T-helper 1 cell treated with Interleukin-12 subunit alpha and Interleukin-12 subunit beta and Interleukin-4 antibody, amounts not matched to agents 30 μg/mL and 1 μg/mL, for 36 hours (primary cell): ENCODE measurements around the gene CEP57L1.

Source experiments
- H3K27ac Mint-ChIP-seq: one replicate; pipeline ENCODE4 v1.8.0; 2021; ENCODE audit warnings: mild to moderate bottlenecking, mixed read lengths
- H3K27me3 Mint-ChIP-seq: one replicate; pipeline ENCODE4 v1.8.0; 2021; ENCODE audit warnings: low read depth, mixed read lengths
- H3K36me3 Mint-ChIP-seq: one replicate; pipeline ENCODE4 v1.8.0; 2021; ENCODE audit warnings: low read depth, mixed read lengths
- H3K4me1 Mint-ChIP-seq: one replicate; pipeline ENCODE4 v1.8.0; 2021; ENCODE audit warnings: low read depth, mixed read lengths
- H3K4me3 Mint-ChIP-seq: one replicate; pipeline ENCODE4 v1.8.0; 2021; ENCODE audit warnings: mild to moderate bottlenecking, moderate library complexity, mixed read lengths
- H3K9me3 Mint-ChIP-seq: one replicate; pipeline ENCODE4 v1.8.0; 2021; ENCODE audit warnings: mixed read lengths

CEP57L1 gene

GRCh38 chr6:109164331-109164730, 69.0 kb downstream of the CEP57L1 start:
- Mint-ChIP-seq H3K27ac (no peak overlapping the region), H3K9me3 (no peaks in the 10 kb centered on the region), H3K36me3 (peaks cover 7% of the 10 kb centered on the region), H3K4me3 (no peak overlapping the region), H3K4me1 (no peaks in the 10 kb centered on the region), H3K27me3 (no peaks in the 10 kb centered on the region)

DNA sequence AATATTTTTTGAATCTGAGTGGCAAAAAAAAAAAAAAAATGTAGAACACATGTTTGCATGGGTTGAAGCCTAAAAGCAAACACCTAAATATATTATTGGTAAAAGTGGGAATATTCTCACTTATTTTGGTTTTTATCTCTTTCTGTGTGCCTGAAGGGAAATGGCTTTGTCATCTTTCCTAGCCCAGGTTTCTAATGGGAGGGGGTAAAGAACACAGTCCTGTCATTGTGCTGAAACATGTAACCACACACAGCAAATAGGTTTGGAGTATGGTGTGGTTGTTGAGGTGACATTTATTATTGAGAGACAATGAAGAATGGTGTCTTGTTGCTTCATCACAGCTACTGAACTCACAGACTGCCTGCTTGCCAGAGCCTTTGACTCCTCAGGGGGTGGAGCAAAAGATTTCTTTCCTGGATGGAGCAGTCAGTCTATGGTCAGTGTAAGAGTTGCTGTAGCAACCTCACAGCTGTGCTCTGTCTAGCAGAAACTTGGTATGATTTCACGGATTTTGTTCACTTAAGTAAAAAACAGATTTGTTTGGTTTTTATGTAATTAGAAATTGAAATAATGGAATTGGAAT, 70.2 kb downstream of the CEP57L1 start:
- H3K36me3 Mint-ChIP-seq = peaks cover 7% of the 10 kb centered on the region
- no peak overlapping the region for H3K27ac Mint-ChIP-seq
- H3K4me1 Mint-ChIP-seq = no peaks in the 10 kb centered on the region
- no peaks in the 10 kb centered on the region for H3K9me3 Mint-ChIP-seq
- H3K4me3 Mint-ChIP-seq = no peak overlapping the region
- H3K27me3 Mint-ChIP-seq = no peaks in the 10 kb centered on the region

GRCh38 chr6:109166673-109167072, 71.4 kb downstream of the CEP57L1 start:
- Mint-ChIP-seq H3K9me3 (no peaks in the 10 kb centered on the region), H3K27ac (no peak overlapping the region), H3K36me3 (peaks cover 2% of the 10 kb centered on the region), H3K4me1 (no peaks in the 10 kb centered on the region), H3K27me3 (no peaks in the 10 kb centered on the region), H3K4me3 (no peak overlapping the region)

- H3K36me3 Mint-ChIP-seq = peaks cover 2% of the 10 kb centered on the region
- H3K4me1 Mint-ChIP-seq = no peaks in the 10 kb centered on the region
- no peak overlapping the region for H3K4me3 Mint-ChIP-seq
- H3K9me3 Mint-ChIP-seq = no peaks in the 10 kb centered on the region
- H3K27ac Mint-ChIP-seq = no peak overlapping the region
- no peaks in the 10 kb centered on the region for H3K27me3 Mint-ChIP-seq
Measured at GRCh38 chr6:109167562-109167961, 72.3 kb downstream of the CEP57L1 start.

- peaks cover 9% of the 10 kb centered on the region for H3K27me3 Mint-ChIP-seq
Measured at GRCh38 chr6:109170333-109170732, 75.0 kb downstream of the CEP57L1 start.

DNA sequence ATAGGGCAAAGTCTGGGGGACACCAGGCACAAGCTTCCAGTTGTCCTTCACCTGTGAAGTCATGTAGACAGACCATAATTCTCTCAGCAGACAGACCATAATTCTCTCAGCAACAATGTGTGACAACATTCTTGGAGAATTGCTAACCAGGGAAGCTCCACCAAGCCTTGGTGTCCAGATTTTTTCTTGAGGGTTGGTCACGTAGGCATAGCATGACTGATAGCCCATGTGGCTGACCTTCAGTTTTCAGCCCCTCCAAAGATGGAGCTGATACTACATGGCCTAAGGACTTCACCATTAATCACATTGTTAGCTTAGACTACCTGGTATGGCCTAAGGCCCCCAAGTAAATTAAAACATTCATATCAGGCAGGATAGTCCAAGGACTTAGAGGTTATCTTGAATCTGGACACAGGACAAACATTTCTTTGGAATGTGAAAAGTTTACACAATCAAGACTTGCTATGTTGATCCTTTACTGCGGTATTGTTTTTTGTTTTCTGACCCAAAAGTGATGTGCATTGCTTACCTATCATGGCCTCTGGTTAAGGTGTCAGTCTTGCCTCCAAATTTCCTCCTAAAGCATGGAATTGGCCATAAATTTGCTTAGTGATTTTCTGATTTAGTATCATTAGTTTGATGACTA, 76.9 kb downstream of the CEP57L1 start:
- H3K4me3 Mint-ChIP-seq = no peak overlapping the region
- H3K36me3 Mint-ChIP-seq = no peaks in the 10 kb centered on the region
- H3K27me3 Mint-ChIP-seq = peaks cover 20% of the 10 kb centered on the region
- no peaks in the 10 kb centered on the region for H3K4me1 Mint-ChIP-seq
- H3K9me3 Mint-ChIP-seq = no peaks in the 10 kb centered on the region
- H3K27ac Mint-ChIP-seq = no peak overlapping the region

More at GRCh38 chr6:109170333-109170732, 75.0 kb downstream of the CEP57L1 start:
- Mint-ChIP-seq H3K27ac (no peak overlapping the region), H3K4me1 (no peaks in the 10 kb centered on the region), H3K4me3 (no peak overlapping the region), H3K36me3 (no peaks in the 10 kb centered on the region), H3K9me3 (no peaks in the 10 kb centered on the region)

DNA sequence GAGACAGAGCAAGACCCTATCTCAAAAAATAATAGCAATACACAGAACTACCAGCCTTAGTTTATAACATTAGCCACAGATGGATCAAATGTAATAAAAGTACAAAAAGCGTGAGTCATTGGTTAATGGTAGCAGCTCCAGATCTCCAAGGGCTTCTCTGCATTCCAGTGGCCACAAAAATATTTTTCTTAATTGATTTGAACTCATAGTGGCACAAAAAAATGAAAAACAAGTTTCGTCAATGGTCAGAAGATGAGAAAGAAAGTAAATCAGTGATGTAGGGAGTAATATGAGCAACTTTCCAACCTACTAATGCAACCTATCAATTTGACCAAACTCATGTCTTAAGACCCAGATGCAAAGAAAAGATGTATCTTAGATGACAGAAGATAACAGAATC, 79.6 kb downstream of the CEP57L1 start:
- H3K27ac Mint-ChIP-seq = no peak overlapping the region
- no peak overlapping the region for H3K4me3 Mint-ChIP-seq
- no peaks in the 10 kb centered on the region for H3K4me1 Mint-ChIP-seq
- no peaks in the 10 kb centered on the region for H3K9me3 Mint-ChIP-seq
- no peaks in the 10 kb centered on the region for H3K36me3 Mint-ChIP-seq
- H3K27me3 Mint-ChIP-seq = peaks cover 23% of the 10 kb centered on the region

DNA sequence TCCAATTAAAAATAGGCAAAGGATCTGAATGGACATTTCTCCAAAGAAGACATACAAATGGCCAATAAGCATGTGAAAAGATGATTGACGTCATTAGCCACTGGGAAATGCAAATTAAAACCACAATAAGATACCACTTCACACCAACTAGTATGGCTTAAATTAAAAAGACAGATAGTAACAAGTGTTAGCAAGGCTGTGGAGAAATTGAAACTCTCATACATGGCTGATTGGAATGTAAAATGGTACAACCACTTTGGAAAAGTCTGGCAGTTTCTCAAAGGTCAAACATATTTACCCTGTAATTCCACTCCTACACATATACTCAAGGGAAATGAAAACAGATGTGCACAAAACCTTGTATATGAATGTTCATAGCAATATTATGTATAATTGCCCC, 83.6 kb downstream of the CEP57L1 start:
- Mint-ChIP-seq H3K4me3 (no peak overlapping the region), H3K27me3 (peaks cover 47% of the 10 kb centered on the region), H3K27ac (no peak overlapping the region), H3K9me3 (no peaks in the 10 kb centered on the region), H3K36me3 (no peaks in the 10 kb centered on the region), H3K4me1 (no peaks in the 10 kb centered on the region)

GRCh38 chr6:109179507-109179906, 84.2 kb downstream of the CEP57L1 start:
- Mint-ChIP-seq H3K27me3 (peaks cover 49% of the 10 kb centered on the region), H3K9me3 (no peaks in the 10 kb centered on the region), H3K4me3 (no peak overlapping the region), H3K36me3 (no peaks in the 10 kb centered on the region), H3K27ac (no peak overlapping the region), H3K4me1 (no peaks in the 10 kb centered on the region)

- Mint-ChIP-seq H3K4me1 (no peaks in the 10 kb centered on the region), H3K27ac (no peak overlapping the region), H3K36me3 (no peaks in the 10 kb centered on the region), H3K9me3 (no peaks in the 10 kb centered on the region), H3K27me3 (peaks cover 60% of the 10 kb centered on the region), H3K4me3 (no peak overlapping the region)
Measured at GRCh38 chr6:109182578-109182977, 87.3 kb downstream of the CEP57L1 start.

DNA sequence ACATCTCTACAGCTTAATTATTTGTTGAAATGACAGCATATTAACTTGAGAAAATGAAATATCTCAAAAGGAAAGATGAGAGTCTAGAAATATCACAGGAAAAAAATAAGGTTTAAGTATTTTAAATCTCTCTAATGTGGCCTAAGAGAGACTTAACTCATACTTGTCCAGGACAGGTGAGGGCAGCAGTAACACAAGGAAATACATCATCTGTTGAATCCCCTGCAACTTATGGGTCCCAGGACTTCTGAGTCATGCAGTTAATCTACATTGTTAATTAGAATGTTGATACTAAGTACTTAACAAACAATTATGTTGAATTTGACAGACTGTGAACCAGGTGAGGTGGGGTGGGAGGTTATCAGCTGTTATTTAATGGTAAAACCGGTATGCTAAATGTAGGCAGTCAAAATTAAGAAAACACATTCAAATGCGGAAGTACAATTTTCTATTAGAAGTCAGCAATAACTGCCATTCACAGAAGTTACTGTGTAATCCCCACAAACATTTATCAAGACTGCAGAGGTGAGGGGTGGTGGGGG, 87.9 kb downstream of the CEP57L1 start:
- H3K27me3 Mint-ChIP-seq = peaks cover 60% of the 10 kb centered on the region
- H3K27ac Mint-ChIP-seq = no peak overlapping the region
- H3K9me3 Mint-ChIP-seq = no peaks in the 10 kb centered on the region
- no peaks in the 10 kb centered on the region for H3K4me1 Mint-ChIP-seq
- no peaks in the 10 kb centered on the region for H3K36me3 Mint-ChIP-seq
- no peak overlapping the region for H3K4me3 Mint-ChIP-seq

DNA sequence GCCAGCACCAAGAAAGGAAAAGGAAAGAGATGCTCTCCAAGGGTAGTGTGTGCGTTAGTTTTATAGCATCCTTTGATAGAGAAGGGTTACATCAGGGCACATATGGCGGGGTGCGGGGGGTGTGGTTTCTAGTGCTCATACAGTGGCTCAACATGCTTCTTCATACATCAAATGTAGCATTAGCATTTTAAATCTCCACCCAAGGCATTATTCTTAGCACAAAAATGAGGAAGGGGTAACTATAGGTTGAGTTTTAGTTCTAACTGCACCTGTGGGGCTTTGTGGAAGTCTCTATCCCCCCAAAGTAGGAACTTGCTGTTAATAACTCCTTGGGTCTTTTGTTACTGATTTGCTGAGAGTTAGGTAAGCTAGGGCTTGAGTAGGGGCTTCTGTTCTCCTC, 89.3 kb downstream of the CEP57L1 start:
- Mint-ChIP-seq H3K27me3 (peaks cover 60% of the 10 kb centered on the region), H3K27ac (no peak overlapping the region), H3K36me3 (no peaks in the 10 kb centered on the region), H3K4me1 (no peaks in the 10 kb centered on the region), H3K4me3 (no peak overlapping the region), H3K9me3 (no peaks in the 10 kb centered on the region)

GRCh38 chr6:109186012-109186411, 90.7 kb downstream of the CEP57L1 start:
- H3K4me3 Mint-ChIP-seq = no peak overlapping the region
- peaks cover 4% of the 10 kb centered on the region for H3K36me3 Mint-ChIP-seq
- H3K27me3 Mint-ChIP-seq = peaks cover 52% of the 10 kb centered on the region
- peaks cover 6% of the 10 kb centered on the region for H3K9me3 Mint-ChIP-seq
- no peaks in the 10 kb centered on the region for H3K4me1 Mint-ChIP-seq
- H3K27ac Mint-ChIP-seq = no peak overlapping the region

DNA sequence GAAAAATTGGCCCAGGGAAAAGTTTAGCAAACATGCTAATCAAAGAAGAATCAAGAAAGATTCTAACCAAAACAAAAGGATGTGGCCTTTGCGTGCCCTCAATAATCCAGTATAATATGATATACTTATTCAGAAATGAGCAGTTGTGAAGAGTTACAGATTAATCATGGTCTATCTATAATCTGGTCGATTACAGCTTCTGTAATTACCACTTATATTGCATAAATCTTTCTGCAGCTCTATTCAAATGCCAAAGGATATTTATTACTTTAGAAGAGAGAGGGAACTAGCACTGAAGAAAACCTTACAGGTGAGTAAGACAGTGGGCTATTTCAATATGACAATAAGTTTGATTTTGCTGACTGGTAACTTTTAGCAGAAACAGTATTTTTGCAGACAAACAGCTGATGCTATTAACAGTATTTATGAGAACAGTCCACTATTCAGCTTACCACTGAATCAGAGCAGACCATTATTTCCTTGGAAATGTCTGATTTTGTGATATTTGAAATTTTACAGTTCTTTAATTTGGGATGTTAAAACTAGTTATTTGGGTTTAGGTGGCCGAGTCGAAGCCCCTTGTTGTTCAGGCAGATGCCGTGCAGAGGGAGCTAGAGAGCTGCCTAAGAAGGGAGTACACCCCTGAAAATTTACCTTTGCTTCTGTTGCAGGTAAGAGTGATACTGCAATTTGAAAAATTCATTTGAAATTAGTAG, 92.2 kb downstream of the CEP57L1 start:
- H3K27ac Mint-ChIP-seq = no peak overlapping the region
- H3K27me3 Mint-ChIP-seq = peaks cover 43% of the 10 kb centered on the region

GRCh38 chr6:109188115-109188411, 92.8 kb downstream of the CEP57L1 start:
- Mint-ChIP-seq H3K4me1 (no peaks in the 10 kb centered on the region), H3K4me3 (no peak overlapping the region), H3K27ac (no peak overlapping the region), H3K36me3 (peaks cover 6% of the 10 kb centered on the region), H3K9me3 (peaks cover 23% of the 10 kb centered on the region), H3K27me3 (peaks cover 40% of the 10 kb centered on the region)

More for the DNA sequence above, 92.2 kb downstream of the CEP57L1 start:
- peaks cover 6% of the 10 kb centered on the region for H3K36me3 Mint-ChIP-seq
- H3K9me3 Mint-ChIP-seq = peaks cover 19% of the 10 kb centered on the region
- no peaks in the 10 kb centered on the region for H3K4me1 Mint-ChIP-seq
- H3K4me3 Mint-ChIP-seq = no peak overlapping the region
